H1 (cell line): Measurements from ENCODE around the gene CXCL9. TPM values are rescaled to one million over a fixed set of nuclear protein-coding genes. Genes with fewer than 3 reads are reported as not detected.

Experiments
- CTCF ChIA-PET: fragments of 300-600 bp; sonication (Branson Sonifier 250); formaldehyde crosslinking; loops from one replicate; lab custom pipeline; 2021; ENCODE audit not compliant: partially characterized antibody; lab: Charles Lee
- POLR2A ChIA-PET: fragments of 300-600 bp; sonication (Branson Sonifier 250); formaldehyde crosslinking; loops from one replicate; lab custom pipeline; 2021; ENCODE audit warnings: inconsistent platforms; ENCODE audit not compliant: partially characterized antibody; lab: Charles Lee
- DNase-seq, 2 experiments: peaks; one replicate each; pipeline versions ENCODE4 v3.0.0 to v3.0.0-alpha.2; 2010 to 2022; ENCODE audit warnings: low spot score in 2 of 2, low read depth in 1 of 2, mixed read lengths in 1 of 2
- FAIRE-seq: peaks from 2 replicates; lab custom pipeline; 2011; peaks lifted over from hg19 to GRCh38; lab: Jason Lieb, UNC
- H2AFZ ChIP-seq: 2 replicates; pipeline ENCODE4 v1.8.1; 2012; ENCODE audit warnings: low read length, inconsistent platforms
- H2AK5ac ChIP-seq: 2 replicates; pipeline ENCODE4 v1.6.1; 2013; ENCODE audit warnings: low read depth, low read length
- H2BK120ac ChIP-seq: replicated peaks from 2 replicates; pipeline ENCODE3; 2013; ENCODE audit warnings: low read depth, low read length, inconsistent platforms
- H2BK12ac ChIP-seq: 2 replicates; pipeline ENCODE4 v1.6.1; 2013; ENCODE audit warnings: low read depth, low read length
- H2BK15ac ChIP-seq: 2 replicates; pipeline ENCODE4 v1.6.1; 2013; ENCODE audit warnings: low read length
- H2BK20ac ChIP-seq: 2 replicates; pipeline ENCODE4 v1.6.1; 2013; ENCODE audit warnings: low read length
- H2BK5ac ChIP-seq: 2 replicates; pipeline ENCODE4 v1.6.1; 2013; ENCODE audit warnings: low read depth, low read length
- H3K14ac ChIP-seq: 2 replicates; pipeline ENCODE4 v1.6.1; 2013; ENCODE audit warnings: inconsistent platforms; ENCODE audit not compliant: insufficient read length
- H3K18ac ChIP-seq: 2 replicates; pipeline ENCODE4 v1.6.1; 2013; ENCODE audit warnings: low read length; ENCODE audit errors: extremely low read depth
- H3K23ac ChIP-seq: 2 replicates; pipeline ENCODE4 v1.6.1; 2013; ENCODE audit warnings: inconsistent platforms; ENCODE audit not compliant: insufficient read length
- H3K23me2 ChIP-seq: 2 replicates; pipeline ENCODE4 v1.6.1; 2013; ENCODE audit warnings: low read depth, low read length
- H3K27ac ChIP-seq: 2 replicates; pipeline ENCODE4 v1.6.1; 2011; ENCODE audit warnings: low read depth, low read length, inconsistent platforms
- H3K27me3 ChIP-seq, 4 experiments: replicated peaks in 1 of 4; 1 replicate in 1 of 4; 2 replicates in 3 of 4; pipeline versions ENCODE4 v1.6.1 to v1.8.1; 2011 to 2013; ENCODE audit warnings: low read length in 3 of 4, mild to moderate bottlenecking in 3 of 4, inconsistent platforms in 2 of 4, mixed read lengths in 2 of 4, moderate library complexity in 1 of 4; ENCODE audit not compliant: control insufficient read depth in 3 of 4, insufficient read depth in 3 of 4; ENCODE audit errors: extremely low read depth in 1 of 4
- H3K36me3 ChIP-seq, 4 experiments: 2 replicates each; pipeline versions ENCODE4 v1.6.1 to v1.8.1; 2011 to 2013; ENCODE audit warnings: mild to moderate bottlenecking in 4 of 4, low read length in 3 of 4, moderate library complexity in 2 of 4, control low read depth in 1 of 4, inconsistent platforms in 1 of 4; ENCODE audit not compliant: insufficient read depth in 4 of 4, control insufficient read depth in 2 of 4
- H3K4ac ChIP-seq: replicated peaks from 2 replicates; pipeline ENCODE3; 2013; ENCODE audit warnings: low read length, low read depth, mixed read lengths, inconsistent platforms; ENCODE audit not compliant: insufficient read length
- H3K4me1 ChIP-seq, 4 experiments: replicated peaks in 1 of 4; 1 replicate in 1 of 4; 2 replicates in 3 of 4; pipeline versions ENCODE4 v1.6.1 to v1.8.1; 2011 to 2013; ENCODE audit warnings: low read length in 3 of 4, inconsistent platforms in 2 of 4, mixed read lengths in 1 of 4; ENCODE audit not compliant: insufficient read depth in 4 of 4, control insufficient read depth in 3 of 4
- H3K4me2 ChIP-seq, 2 experiments: 2 replicates each; pipeline versions ENCODE4 v1.6.1 to v1.8.1; 2011 to 2013; ENCODE audit warnings: low read depth in 2 of 2, low read length in 2 of 2, control low read depth in 1 of 2, inconsistent platforms in 1 of 2, mild to moderate bottlenecking in 1 of 2; ENCODE audit not compliant: insufficient read depth in 1 of 2
- H3K4me3 ChIP-seq, 4 experiments: fragments of 200-600, 300-600 bp in 1 of 4; sonication (generic), shearing (Covaris generic), sonication (Bioruptor Twin) in 1 of 4; 2 replicates each; pipeline versions ENCODE4 v1.5.1 to v1.8.1; 2011 to 2016; ENCODE audit warnings: low read length in 4 of 4, low read depth in 3 of 4, control low read depth in 2 of 4, inconsistent platforms in 2 of 4, mild to moderate bottlenecking in 2 of 4, mixed read lengths in 1 of 4, moderate library complexity in 1 of 4; ENCODE audit not compliant: insufficient read depth in 2 of 4; ENCODE audit errors: extremely low read depth in 1 of 4
- H3K56ac ChIP-seq: replicated peaks from 2 replicates; pipeline ENCODE3; 2013; ENCODE audit warnings: low read depth, mild to moderate bottlenecking, mixed read lengths, low read length, inconsistent platforms; ENCODE audit not compliant: insufficient read length
- H3K79me1 ChIP-seq: 2 replicates; pipeline ENCODE4 v1.6.1; 2013; ENCODE audit warnings: low read depth, low read length, control low read depth
- H3K79me2 ChIP-seq, 2 experiments: 2 replicates each; pipeline versions ENCODE4 v1.6.1 to v1.8.1; 2012 to 2013; ENCODE audit warnings: low read length in 2 of 2, mild to moderate bottlenecking in 2 of 2, inconsistent platforms in 1 of 2; ENCODE audit not compliant: insufficient read depth in 2 of 2, control insufficient read depth in 1 of 2
- H3K9ac ChIP-seq, 4 experiments: replicated peaks in 1 of 4; 1 replicate in 1 of 4; 2 replicates in 3 of 4; pipeline versions ENCODE4 v1.6.1 to v1.8.1; 2011 to 2013; ENCODE audit warnings: low read depth in 3 of 4, low read length in 3 of 4, control low read depth in 2 of 4, mild to moderate bottlenecking in 2 of 4, moderate library complexity in 2 of 4, inconsistent platforms in 1 of 4; ENCODE audit errors: extremely low read depth in 1 of 4
- H3K9me3 ChIP-seq, 2 experiments: 2 replicates each; pipeline versions ENCODE4 v1.6.1 to v1.8.1; 2012 to 2013; ENCODE audit warnings: mild to moderate bottlenecking in 2 of 2, moderate library complexity in 2 of 2, control low read depth in 1 of 2, inconsistent platforms in 1 of 2, low read depth in 1 of 2, low read length in 1 of 2, mixed read lengths in 1 of 2; ENCODE audit not compliant: insufficient read depth in 2 of 2
- H4K20me1 ChIP-seq, 2 experiments: replicated peaks in 1 of 2; 2 replicates each; pipeline versions ENCODE3 to v1.8.1; 2011 to 2013; ENCODE audit warnings: inconsistent platforms in 2 of 2, low read length in 2 of 2, mild to moderate bottlenecking in 1 of 2; ENCODE audit not compliant: insufficient read depth in 2 of 2, control insufficient read depth in 1 of 2
- H4K5ac ChIP-seq: 2 replicates; pipeline ENCODE4 v1.6.1; 2013; ENCODE audit warnings: low read length, low read depth, mixed read lengths, inconsistent platforms; ENCODE audit not compliant: insufficient read length
- H4K8ac ChIP-seq: 2 replicates; pipeline ENCODE4 v1.8.0; 2013; ENCODE audit warnings: mild to moderate bottlenecking, moderate library complexity, low read length, inconsistent platforms; ENCODE audit not compliant: insufficient read depth; ENCODE audit errors: extremely low read depth
- H4K91ac ChIP-seq: replicated peaks from 2 replicates; pipeline ENCODE3; 2013; ENCODE audit warnings: low read length, mixed read lengths, inconsistent platforms; ENCODE audit not compliant: insufficient read length
- BACH1 ChIP-seq: IDR thresholded peaks from 2 replicates; pipeline ENCODE4 v1.6.1; 2012; ENCODE audit warnings: low read length, improper control_type of control experiment
- CHD1 ChIP-seq: IDR thresholded peaks from 2 replicates; pipeline ENCODE4 v1.6.1; 2012; ENCODE audit warnings: low read depth, low read length, improper control_type of control experiment
- CHD2 ChIP-seq: IDR thresholded peaks from 2 replicates; pipeline ENCODE4 v1.6.1; 2012; ENCODE audit warnings: low read length, improper control_type of control experiment
- EZH2 ChIP-seq: fragments of 200-600 bp; sonication (generic); IDR thresholded peaks from 2 replicates; pipeline ENCODE4 v1.7.1; 2012; ENCODE audit warnings: low read depth, mild to moderate bottlenecking, moderate library complexity, low read length, inconsistent platforms; ENCODE audit not compliant: severe bottlenecking
- FOSL1 ChIP-seq: IDR thresholded peaks from 2 replicates; pipeline ENCODE4 v1.6.1; 2011; ENCODE audit warnings: mild to moderate bottlenecking, low read depth, low read length, moderate library complexity; ENCODE audit not compliant: insufficient read depth
- SIX5 ChIP-seq: IDR thresholded peaks from 2 replicates; pipeline ENCODE4 v1.6.1; 2011; ENCODE audit warnings: mild to moderate bottlenecking, low read depth, low read length
- SP2 ChIP-seq: IDR thresholded peaks from 2 replicates; pipeline ENCODE4 v1.6.1; 2012; ENCODE audit warnings: mild to moderate bottlenecking, low read length, inconsistent platforms
- TAF1 ChIP-seq: IDR thresholded peaks from 2 replicates; pipeline ENCODE4 v1.6.1; 2011; ENCODE audit warnings: mild to moderate bottlenecking, low read depth, low read length
- polyA plus RNA-seq, 7 experiments: library from polyadenylated mRNA; depleted of rRNA in 3 of 7; stranded (reverse) in 5 of 7; unstranded in 2 of 7; fragments of >200 nt in 5 of 7; fragments of 200-250 nt in 2 of 7; gene quantifications; 1 replicate in 5 of 7; 2 replicates in 1 of 7; 4 replicates in 1 of 7; pipeline versions ENCODE4 v1.2.1 to v1.2.3, GENCODE V29; 2011 to 2013; ENCODE audit warnings: missing spikeins in 2 of 7, mixed read lengths in 2 of 7
- total RNA-seq: library from RNA; stranded (reverse); fragmentation: NEBNext Ultra II Directional; extraction: Animal tissue kit (Norgen Biotek cat#: 25700); gene quantifications from 2 replicates; pipeline ENCODE4 v1.2.1, GENCODE V29; 2021

CXCL9 gene
- total and polyA plus RNA-seq, 2 of the 8 experiments (the other 6 are each of a cell fraction or from before 2014, with no cell fraction given) = not detected

DNA sequence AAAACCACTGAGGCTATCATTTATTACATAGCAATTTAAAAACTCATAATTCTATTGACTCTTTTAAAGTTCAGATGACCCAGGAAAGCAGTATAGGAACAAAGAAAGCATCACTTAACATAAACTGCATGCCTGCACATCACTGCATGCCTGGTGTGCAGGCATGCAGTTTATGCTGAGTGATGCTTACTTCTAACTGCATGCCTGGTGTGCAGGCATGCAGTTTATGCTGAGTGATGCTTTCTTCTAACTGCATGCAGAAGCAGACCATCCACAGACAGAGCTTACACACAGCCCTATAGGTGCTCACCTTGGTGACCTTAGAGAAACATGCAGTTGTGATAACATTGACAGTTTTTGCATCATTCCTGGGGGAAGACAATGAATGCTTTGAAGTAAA is 33.5 kb downstream of the CXCL9 start:
- CTCF ChIA-PET = no interaction called here
- H3K9ac ChIP-seq = no peak overlapping the region
- no peak overlapping the region for H2BK20ac ChIP-seq
- H2AK5ac ChIP-seq = no peak overlapping the region
- peaks cover 0 to 9% of the 10 kb centered on the region in 2 experiments; a peak in 2 of 4 replicates for H3K9me3 ChIP-seq
- no peak overlapping the region for H4K5ac ChIP-seq
- H3K4me2 ChIP-seq = no peak overlapping the region
- no peak overlapping the region for H2AFZ ChIP-seq
- H3K23me2 ChIP-seq = no peaks in the 10 kb centered on the region
- H3K4ac ChIP-seq = no peak overlapping the region
- no peak overlapping the region for H2BK5ac ChIP-seq
- no peak overlapping the region for H3K27ac ChIP-seq
- H3K79me2 ChIP-seq = no peaks in the 10 kb centered on the region
- H3K36me3 ChIP-seq = peaks cover 23 to 94% (median 80%) of the 10 kb centered on the region in 4 experiments
- no peaks in the 10 kb centered on the region for H3K79me1 ChIP-seq
- H3K23ac ChIP-seq = no peak overlapping the region
- no peak overlapping the region for H3K14ac ChIP-seq
- H2BK120ac ChIP-seq = no peak overlapping the region
- DNase-seq = no peak
- no peaks in the 10 kb centered on the region for H3K4me1 ChIP-seq
- no peaks in the 10 kb centered on the region for H3K27me3 ChIP-seq
- H3K18ac ChIP-seq = no peak overlapping the region
- no peak overlapping the region for H4K91ac ChIP-seq
- no peak overlapping the region for H3K56ac ChIP-seq
- no peak overlapping the region for H3K4me3 ChIP-seq
- H2BK12ac ChIP-seq = no peak overlapping the region
- POLR2A ChIA-PET = no interaction called here
- peaks cover 0 to 2% of the 10 kb centered on the region in 2 experiments for H4K20me1 ChIP-seq
- no peak overlapping the region for H4K8ac ChIP-seq
- no peak for FAIRE-seq
- H2BK15ac ChIP-seq = no peak overlapping the region
- no peak for TF ChIP-seq CHD2
- TF ChIP-seq SIX5 = no peak
- no peak for TF ChIP-seq FOSL1
- no peak for TF ChIP-seq TAF1
- TF ChIP-seq EZH2 = no peak
- no peak for TF ChIP-seq CHD1
- TF ChIP-seq SP2 = no peak
- no peak for TF ChIP-seq BACH1
